GM18511 (cell line): ENCODE data around the gene HIGD1A.

Source experiments
- ATAC-seq: cut with Tn5 transposase; IDR thresholded peaks from one replicate; pipeline ENCODE4 v1.9.1; 2021; ENCODE audit warnings: mild to moderate bottlenecking, moderate library complexity; ENCODE audit not compliant: unreplicated experiment

The HIGD1A gene

DNA sequence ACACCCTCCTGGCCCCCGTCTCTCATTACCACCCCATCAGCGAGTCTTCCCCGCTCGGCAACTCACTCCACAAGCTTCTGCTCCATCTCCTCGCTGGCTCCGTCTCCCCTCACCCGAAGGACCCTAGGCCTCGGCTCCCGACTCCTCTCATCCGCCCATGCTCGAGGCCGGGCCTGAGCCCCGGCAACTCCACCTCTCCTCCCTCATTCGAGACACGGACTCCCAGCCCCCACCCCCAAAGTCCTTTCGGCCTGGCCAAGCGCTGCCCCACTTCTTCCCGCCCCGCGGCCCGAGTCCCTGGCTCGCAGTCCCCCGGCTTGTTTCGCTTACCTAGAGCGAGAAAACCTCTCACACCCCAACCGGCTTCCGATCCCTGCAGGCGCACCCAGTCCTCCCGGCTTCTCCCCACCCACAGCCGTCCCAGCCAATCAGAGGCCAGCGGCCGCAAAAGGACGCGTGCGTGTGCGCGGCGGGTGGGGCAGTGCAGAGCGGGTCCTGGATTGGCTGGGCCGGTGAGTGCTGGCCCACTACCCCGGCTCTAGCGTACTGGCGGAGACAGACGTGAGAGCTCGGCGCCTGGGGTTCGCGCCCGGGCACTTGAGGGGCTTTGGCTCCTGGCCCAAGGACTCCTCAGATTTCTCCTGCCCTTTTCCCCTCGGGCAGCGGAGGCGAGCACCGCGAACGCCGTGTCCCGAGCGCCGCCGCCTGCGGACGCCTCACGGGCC is at the start of gene HIGD1A:
TSS of gene HIGD1A (minus strand) at position 385 of the 725 bp plus-strand sequence. CDS start 10,237 bp downstream, outside the sequence.
- ATAC-seq, result peak; percentile 99

DNA sequence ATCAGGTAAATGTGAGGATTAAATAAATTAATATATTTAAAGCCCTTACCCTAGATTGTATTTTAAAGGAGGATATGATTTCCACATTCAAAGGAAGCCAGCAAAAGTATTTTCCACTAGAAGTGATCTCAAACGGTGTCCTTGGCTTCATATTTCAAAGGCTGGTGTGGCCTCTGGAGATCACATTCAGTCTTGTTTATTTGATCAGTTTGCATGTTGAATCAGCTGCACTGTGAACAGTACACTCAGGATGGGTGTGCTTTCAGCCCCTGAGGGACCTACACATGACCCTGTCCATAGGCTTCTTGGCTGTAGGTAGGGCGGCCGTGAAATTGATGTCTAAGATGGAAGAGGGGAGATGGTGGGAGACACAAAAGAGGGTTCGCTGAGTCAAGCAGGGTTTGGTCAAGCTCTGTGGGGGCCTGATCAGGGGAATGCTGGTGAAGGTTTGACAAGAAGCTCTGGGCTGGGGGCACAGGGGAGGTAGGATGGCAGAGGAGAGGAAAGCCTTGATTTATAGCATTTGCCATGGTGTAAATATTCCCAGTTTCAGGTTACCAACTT is 49.5 kb upstream of the HIGD1A start:
- no peak for ATAC-seq

GRCh38 chr3:42853056-42853455 is 48.8 kb upstream of the HIGD1A start:
- no peak for ATAC-seq

DNA sequence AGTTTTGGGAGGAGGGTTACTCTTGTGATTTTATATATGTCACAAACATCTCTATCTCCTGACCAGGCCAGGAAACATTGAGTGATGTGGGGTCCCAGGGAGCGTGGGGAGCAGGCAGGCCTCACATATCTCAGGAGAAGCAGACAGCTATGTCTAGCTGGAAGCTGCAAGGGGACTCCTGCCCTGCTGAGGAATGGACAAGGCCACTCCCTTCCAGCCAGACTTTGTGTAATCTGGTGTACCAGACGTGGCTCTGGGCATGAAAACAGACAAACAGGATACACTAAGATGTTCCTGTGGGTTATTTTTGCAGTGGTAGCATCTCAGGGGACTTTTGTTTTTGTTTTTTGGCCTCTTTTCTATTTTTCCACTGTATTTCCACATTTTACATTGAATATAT is 48.2 kb upstream of the HIGD1A start:
- no peak for ATAC-seq

DNA sequence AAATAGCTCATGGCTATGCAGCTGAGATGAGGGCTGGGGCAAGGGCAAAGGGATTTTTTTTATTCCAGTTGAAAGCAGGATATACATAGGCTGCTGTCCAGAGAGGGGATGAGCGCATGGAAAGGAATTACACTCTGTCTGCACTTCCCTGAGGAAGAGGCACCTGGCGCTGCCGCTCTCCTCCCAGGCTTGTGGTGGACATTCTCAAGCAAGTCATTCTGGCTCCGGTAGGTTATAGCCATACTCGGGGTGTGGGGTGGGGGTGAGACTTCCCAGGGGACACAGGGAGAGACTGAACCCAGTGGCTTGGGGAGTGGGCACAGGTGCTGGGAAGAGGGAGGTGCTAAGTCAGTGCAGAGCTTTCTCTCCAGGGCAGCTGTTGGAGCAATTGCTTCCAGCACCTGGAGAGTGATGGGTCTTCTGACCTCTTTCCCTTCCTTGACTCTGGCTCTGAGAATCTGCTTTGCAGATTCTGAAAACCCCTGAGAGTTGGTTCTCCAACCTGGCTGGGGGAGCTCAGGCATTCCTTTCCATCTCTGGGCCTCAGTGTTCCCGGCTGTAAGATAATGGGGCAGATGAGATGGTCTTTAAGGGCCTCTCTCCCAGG is 47.0 kb upstream of the HIGD1A start:
- no peak for ATAC-seq

- ATAC-seq, result no peak
These were observed 46.0 kb upstream of the HIGD1A start for GRCh38 chr3:42850263-42850662.

GRCh38 chr3:42849017-42849416 is 44.7 kb upstream of the HIGD1A start:
- ATAC-seq, result no peak

DNA sequence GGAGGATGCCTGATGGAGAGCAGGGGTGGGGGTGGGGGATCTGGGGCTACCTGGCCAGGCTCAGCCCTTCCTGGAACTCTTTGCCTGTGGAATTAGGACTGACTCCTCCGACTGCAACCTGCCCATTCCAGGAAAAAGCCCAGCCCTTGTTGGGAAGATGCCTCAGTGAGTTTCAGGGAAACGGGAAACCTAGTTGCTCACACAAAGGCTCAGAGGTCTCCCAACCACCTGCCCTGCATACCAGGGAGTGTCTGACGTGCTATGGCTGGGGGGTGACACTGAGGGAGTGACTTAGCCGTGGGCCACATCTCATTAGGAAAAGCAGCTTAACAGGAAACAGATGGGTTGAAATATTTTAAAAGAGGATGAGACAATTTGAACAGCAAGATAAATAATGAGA is 43.4 kb upstream of the HIGD1A start:
- ATAC-seq, result no peak

GRCh38 chr3:42846685-42847522 is 42.6 kb upstream of the HIGD1A start:
- ATAC-seq, result peak; percentile 76

DNA sequence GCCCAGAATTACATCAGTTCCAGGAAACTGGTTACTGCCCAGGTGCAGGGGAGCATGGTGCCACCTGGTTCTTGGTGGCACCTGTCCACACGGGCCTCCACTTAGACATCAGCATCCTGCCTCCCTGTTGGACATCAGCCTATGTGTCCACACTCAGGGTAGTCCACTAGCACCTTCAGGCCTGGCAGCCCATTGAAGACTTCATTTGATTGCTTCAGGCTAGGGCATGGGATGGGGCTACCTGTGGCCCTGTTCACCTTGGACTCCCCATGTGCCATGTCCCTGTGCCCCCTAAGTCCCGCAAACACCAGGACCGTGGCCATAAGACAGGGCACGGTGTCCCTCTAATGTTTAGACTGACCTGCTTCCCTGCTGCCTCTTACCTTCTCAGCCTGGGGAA is 40.5 kb upstream of the HIGD1A start:
- ATAC-seq, result no peak

DNA sequence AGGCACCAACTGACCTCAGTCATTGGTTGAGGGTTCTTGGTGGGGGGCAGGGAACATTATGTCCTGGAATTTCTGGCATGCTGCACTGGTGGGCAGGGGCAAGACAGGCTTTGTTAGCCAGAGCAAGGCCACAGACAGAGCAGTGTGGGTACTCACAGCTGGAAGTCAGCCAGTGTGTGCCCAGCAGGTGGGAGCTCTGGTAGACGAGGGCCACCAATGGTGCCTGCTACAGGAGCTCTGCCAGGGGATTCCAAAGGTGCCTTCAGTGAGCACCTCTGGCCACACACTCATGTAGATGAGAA is 40.1 kb upstream of the HIGD1A start:
- ATAC-seq, result no peak

- ATAC-seq, result no peak
These were observed 39.6 kb upstream of the HIGD1A start for GRCh38 chr3:42843713-42844411.

- no peak for ATAC-seq
These were observed 37.0 kb upstream of the HIGD1A start for GRCh38 chr3:42841332-42841731.

DNA sequence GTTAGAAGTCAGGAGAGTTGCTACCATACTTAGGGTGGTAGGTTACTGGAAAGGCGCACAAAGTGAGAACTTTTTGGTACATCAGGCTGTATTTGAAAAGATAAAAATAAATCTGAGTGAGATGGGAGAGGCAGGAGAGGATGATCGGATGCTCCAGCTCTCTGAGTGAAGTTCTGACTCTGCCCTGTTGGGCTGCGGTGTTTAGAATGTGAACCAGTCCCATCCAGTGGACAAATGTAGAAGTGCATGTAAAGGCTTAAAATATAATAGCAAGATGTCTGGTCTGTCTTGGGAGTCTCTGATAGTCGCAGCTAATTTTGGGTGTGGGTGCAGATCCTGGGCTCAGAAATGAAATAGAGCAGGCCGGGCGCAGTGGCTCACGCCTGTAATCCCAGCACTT is 35.3 kb upstream of the HIGD1A start:
- ATAC-seq, result peak; percentile 94

DNA sequence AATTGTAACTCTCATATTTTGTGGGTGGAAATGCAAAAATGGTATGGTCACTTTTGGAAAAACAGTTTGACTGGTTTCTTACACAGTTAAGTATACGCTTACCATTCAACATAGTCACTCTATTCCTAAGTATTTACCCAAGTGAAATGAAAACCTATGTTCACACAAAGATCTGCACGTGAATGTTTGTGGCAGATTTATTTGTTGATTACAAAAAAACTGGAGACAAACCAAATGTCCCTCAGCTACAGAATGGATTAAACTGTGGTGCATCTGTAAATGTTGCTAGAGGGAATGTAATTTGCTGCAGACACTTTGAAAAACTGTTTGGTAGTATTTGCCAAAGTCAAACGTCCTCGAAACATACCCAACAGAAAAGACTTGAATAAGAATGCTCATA is 34.3 kb upstream of the HIGD1A start:
- ATAC-seq, result no peak

- ATAC-seq, result no peak
These were observed 32.1 kb upstream of the HIGD1A start for GRCh38 chr3:42836150-42837123.

GRCh38 chr3:42831321-42831713 is 27.0 kb upstream of the HIGD1A start:
- no peak for ATAC-seq

GRCh38 chr3:42830437-42831320 is 26.4 kb upstream of the HIGD1A start:
- ATAC-seq, result no peak
